Panc1 (cell line): ENCODE data around the gene LAMB3.

Experiments used
- TF ChIP-seq, protein P1 (sequence below): fragments of 450-650 bp; IDR thresholded peaks from 2 replicates; pipeline ENCODE4 v1.5.1; 2017; ENCODE audit warnings: mild to moderate bottlenecking
- TF ChIP-seq, protein P2 (sequence below), 2 experiments: IDR thresholded peaks; 2 replicates each; pipeline ENCODE4 v1.6.1; 2011 to 2012; ENCODE audit warnings: low read depth in 2 of 2, control low read depth in 1 of 2, low read length in 1 of 2, mild to moderate bottlenecking in 1 of 2, moderate library complexity in 1 of 2; ENCODE audit not compliant: insufficient read depth in 1 of 2

DNA sequence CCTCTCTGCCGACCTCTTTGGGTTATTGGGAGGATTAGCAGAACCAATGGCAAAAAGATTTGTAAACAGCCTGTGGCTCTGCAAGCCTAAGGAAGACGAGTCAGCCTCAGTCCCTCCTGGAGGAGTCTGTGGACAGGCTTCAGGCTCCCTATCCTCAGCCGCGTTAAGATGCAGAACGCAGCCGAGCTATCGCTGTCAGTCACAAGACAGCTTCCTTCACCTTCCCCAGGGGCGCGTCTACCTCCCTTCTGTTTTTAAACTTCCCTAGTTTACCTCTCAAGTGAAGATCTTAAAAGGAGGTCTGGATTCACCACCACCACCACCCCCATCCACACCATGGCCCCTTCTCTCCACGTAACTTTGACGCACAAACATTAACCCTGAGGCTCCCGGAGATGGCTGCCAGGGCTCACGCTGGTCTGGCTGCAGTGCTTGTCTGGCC is 68.0 kb downstream of the LAMB3 start:
- TF ChIP-seq, protein P1, sequence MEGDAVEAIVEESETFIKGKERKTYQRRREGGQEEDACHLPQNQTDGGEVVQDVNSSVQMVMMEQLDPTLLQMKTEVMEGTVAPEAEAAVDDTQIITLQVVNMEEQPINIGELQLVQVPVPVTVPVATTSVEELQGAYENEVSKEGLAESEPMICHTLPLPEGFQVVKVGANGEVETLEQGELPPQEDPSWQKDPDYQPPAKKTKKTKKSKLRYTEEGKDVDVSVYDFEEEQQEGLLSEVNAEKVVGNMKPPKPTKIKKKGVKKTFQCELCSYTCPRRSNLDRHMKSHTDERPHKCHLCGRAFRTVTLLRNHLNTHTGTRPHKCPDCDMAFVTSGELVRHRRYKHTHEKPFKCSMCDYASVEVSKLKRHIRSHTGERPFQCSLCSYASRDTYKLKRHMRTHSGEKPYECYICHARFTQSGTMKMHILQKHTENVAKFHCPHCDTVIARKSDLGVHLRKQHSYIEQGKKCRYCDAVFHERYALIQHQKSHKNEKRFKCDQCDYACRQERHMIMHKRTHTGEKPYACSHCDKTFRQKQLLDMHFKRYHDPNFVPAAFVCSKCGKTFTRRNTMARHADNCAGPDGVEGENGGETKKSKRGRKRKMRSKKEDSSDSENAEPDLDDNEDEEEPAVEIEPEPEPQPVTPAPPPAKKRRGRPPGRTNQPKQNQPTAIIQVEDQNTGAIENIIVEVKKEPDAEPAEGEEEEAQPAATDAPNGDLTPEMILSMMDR, result no peak
- TF ChIP-seq, protein P2, sequence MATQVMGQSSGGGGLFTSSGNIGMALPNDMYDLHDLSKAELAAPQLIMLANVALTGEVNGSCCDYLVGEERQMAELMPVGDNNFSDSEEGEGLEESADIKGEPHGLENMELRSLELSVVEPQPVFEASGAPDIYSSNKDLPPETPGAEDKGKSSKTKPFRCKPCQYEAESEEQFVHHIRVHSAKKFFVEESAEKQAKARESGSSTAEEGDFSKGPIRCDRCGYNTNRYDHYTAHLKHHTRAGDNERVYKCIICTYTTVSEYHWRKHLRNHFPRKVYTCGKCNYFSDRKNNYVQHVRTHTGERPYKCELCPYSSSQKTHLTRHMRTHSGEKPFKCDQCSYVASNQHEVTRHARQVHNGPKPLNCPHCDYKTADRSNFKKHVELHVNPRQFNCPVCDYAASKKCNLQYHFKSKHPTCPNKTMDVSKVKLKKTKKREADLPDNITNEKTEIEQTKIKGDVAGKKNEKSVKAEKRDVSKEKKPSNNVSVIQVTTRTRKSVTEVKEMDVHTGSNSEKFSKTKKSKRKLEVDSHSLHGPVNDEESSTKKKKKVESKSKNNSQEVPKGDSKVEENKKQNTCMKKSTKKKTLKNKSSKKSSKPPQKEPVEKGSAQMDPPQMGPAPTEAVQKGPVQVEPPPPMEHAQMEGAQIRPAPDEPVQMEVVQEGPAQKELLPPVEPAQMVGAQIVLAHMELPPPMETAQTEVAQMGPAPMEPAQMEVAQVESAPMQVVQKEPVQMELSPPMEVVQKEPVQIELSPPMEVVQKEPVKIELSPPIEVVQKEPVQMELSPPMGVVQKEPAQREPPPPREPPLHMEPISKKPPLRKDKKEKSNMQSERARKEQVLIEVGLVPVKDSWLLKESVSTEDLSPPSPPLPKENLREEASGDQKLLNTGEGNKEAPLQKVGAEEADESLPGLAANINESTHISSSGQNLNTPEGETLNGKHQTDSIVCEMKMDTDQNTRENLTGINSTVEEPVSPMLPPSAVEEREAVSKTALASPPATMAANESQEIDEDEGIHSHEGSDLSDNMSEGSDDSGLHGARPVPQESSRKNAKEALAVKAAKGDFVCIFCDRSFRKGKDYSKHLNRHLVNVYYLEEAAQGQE (IDR thresholded peaks at IDR 0.05; ENCODE audit: insufficient read depth in 1 of 2, low read depth in 2 of 2, low read length in 1 of 2), result no peak
